Activated naive CD4-positive, alpha-beta T cell treated with anti-CD3 and anti-CD28 coated beads, Interleukin-2, amount 50 U/mL, for 16 hours (primary cell): ENCODE data around the gene PADI2.
A peak's percentile ranks its signal among the peaks of the same experiment; 100 is the strongest.
"Not testable (repeated sequence)": the region's sequence is repeated elsewhere in the genome, so short reads cannot be mapped to it uniquely, and the experiment has no call there.

ENCODE experiments used
- DNase-seq: peaks from one replicate; pipeline ENCODE4 v3.0.0-alpha.2; 2020

The PADI2 gene

DNA sequence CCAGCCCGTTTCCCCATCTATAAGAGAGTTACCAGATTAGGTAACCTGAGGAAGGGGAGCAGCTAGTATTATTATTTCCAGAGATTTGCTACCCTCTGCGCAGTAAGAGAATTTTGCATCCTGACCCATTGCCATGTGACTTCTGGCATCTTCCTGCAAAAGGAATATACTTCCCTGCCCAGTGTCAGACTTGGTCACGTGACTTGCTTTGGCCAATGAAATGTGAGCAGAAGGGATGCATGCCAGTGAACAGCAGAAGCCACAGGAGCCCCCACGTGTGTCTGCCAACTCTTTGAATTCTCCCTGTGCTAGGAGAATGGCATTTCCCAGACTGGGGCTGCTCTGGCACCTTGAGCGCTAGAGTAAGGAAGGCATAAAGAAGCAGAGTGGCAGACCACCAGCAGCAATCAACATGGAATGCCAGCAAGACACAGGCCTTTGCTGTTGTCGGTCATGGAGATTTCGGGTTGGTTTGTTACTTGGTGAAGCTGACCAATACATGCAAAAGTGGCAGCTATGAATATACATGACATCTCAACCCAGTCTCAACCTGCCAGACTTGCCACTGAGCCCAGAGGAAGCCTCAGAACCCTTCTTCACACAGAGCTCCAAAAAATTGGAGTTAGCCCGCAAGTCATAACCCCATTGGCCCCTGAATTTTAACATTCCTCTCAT lies 39.0 kb downstream of the PADI2 start:
- DNase-seq = no peak

DNA sequence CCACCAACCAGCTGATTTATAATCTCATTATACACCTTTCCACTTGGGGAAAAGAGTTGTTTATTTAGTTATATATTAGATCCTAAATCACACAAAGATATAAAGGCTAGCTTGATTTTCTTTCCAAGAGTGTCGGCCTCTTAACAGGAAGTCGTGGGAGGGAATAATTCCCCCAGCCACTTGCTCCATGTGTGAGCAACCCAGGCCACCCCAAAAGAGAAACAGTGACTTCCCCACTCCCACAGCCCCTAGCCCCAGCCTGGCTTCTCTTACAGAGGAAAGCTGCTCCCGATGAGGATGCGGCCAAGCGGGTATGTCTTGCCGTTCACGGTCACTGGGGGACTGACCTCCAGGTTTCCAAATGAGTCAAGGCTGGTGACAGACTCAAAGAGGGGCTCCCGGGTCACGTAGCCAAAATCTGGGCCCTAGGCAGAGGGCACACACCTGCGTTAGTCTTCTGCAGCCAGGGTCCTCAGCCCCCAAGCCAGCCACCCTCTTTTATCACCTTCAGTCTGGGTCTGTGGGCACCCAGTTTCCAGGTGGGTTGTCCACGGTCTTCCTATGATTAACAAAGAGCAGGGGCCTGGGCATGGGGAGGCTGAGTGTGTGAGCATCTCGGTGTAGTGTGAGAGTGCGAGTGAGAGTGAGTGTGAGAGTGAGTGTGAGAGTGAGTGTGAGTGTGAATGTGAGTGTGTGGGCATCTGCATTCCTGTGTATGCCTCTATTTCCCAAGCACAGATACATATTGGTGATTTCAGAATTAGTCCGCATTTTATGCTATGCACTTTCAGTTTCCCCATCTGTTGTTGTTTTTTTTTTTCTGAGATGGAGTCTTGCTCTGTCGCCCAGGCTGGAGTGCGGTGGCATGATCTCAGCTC lies 40.0 kb downstream of the PADI2 start:
- no peak for DNase-seq

DNA sequence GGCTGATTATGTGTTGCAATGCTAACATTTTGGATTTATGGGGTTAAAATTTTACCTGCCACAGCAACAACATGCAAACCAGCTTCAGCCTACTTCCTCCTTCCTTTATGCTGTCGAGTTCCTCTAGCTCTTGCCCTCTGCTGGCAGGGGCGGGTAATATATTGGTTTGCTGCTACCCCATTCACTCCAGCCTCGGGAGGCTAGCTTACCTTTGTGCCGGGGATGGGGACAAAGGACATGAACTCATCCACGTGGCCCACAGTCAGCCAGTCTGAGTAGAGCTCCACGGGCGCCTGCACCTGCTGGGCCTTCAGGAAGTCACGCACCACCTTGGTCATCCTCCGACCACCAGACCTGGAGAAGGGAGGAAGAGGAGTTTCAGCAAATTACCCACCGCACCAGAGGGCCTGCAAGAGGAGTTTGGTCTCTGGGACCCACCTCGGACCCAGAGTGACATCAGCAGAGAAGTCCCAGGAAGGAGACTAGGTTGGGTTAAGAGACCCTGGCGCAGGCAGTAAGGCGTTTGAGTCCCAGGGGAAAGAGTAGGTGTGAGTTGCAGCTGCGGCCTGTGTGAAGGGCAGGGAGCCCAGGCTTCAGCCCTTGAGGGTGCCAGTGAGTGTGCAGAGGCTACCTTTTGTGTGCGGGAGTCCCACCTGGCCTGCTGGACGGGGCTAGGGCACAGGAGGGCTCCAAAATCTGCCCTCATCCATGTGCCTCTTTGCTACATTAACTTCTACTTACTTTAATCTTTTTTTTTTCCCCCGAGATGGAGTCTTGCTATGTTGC lies 43.6 kb downstream of the PADI2 start:
- DNase-seq = no peak

- DNase-seq = no peak
These were observed 47.5 kb downstream of the PADI2 start for GRCh38 chr1:17071794-17072193.

DNA sequence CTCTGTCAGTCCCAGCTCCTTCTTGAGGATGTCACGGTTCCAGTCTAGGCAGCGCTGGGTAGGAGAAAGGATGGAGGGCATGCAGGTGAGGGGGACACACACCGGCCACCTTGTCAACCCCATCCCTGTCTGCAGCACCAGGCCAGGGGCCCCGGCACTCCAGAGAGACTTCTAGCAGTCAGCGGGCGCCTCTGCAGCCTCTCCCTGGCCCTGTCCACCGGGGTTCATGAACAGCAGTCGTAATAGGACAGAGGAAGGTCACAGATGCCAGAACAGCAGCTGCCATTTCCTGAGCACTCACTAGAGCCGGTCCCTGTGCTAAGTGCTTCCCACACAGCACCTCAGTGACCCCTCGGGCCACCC lies 49.1 kb downstream of the PADI2 start:
- no peak for DNase-seq

DNA sequence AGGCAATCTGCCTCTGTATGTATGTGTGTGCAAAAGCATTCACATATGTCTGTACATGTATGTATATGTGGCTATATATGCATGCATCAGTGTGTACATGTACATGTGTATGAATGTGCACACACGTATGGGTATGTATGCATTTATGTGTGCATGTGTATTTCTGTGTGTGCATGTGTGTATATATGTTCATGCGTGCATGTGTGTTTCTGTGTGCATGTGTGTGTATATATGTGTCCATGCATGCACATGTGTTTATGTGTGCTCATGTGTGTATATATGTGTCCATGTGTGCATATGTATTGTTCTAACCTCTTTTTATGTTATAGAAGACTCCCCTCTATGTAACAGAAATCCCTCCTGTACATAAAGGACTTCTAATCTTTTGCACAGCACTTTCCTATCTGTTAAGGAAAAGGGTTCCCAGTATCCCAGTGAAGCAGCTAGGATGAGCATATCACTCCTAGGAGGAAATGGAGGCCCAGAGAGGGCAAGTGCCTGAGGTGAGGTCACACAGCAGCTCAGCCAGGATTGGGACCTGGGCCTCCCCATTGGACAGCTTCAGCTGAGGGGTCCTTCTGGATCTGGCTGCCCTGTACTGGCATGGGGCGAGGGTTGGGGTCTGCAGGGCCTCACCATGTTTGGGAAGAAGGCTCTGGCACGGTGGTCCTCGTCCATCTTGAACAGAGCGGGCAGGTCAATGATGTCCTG lies 49.6 kb downstream of the PADI2 start:
- no peak for DNase-seq

GRCh38 chr1:17068789-17069188 lies 50.5 kb downstream of the PADI2 start:
- DNase-seq = no peak

DNA sequence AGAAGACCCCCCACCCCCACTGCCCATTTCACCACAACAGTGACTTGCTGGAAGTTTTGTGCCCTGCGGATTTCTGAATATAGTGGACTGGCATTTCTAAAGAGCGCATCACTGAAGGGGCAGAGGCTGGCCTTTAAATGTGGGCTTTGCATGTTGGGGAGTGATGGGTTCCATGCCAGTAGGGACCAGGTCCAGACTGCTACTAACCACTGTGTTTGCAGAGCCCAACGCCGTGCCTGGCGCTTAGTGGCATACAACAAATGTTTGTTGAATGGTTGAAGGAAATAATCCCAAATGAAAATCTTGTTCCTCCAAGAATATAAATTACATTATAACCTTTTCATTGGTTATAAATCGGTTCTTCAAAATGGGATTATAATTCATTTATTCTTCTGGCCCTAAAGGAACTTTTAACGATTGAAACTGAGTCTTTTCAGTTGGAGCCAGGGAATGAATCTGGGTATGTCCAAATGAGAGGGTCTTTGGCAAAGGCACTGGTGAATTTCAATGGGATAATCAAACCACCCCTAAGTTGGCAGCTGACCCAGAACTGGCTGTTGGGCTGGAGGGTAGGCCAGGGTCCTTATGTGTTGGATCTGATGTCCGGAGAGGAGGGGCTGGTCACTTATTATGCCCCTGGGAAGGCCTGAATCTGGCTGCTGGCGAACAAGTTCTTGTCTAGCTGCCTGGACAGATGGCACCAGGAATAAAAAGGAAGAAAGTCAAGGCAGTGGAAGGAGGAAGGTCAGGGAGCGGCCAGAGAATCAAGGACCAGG lies 51.6 kb downstream of the PADI2 start:
- DNase-seq = no peak

GRCh38 chr1:17067069-17067426 lies 52.2 kb downstream of the PADI2 start:
- no peak for DNase-seq

GRCh38 chr1:17066361-17067068 lies 52.7 kb downstream of the PADI2 start:
- DNase-seq = no peak

GRCh38 chr1:17065666-17066065 lies 53.6 kb downstream of the PADI2 start:
- DNase-seq = no peak

DNA sequence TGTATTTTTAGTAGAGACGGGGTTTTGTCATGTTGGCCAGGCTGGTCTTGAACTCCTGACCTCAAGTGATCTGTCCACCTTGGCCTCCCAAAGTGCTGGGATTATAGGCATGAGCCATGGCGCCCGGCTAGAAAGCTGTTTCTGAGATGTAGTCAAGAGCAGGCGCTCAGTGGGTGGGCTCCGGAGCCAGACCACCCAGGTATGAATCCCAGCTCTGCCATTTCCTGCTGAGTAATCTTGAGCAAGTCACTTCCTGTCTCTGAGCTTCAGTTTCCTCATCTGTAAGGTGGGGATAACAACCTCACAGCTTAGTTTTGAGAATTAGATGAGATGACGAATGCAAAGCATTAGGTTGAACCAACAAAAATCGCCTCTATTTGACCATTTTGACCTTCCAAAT lies 56.5 kb downstream of the PADI2 start:
- not testable (repeated sequence) for DNase-seq

DNA sequence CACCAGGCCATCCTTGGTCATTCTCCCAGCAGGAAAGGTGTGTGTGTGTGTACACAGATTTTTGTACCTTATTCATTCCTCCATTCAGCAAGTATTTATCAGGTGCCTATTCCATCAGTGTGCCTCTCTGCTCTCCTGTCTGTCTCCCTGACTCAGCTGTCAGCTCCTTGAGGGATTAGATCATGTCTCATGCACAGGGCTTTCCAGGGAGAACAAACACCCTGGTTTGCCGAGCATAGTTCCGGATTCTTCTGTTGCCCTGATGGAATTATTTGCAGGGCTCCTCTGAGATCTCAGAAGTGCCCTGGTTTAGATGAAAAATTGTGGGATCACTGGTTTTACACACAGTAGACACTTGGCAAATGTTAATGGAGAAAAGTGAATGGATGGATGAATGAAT lies 57.4 kb downstream of the PADI2 start:
- no peak for DNase-seq

GRCh38 chr1:17061486-17061885 lies 57.8 kb downstream of the PADI2 start:
- DNase-seq = no peak

DNA sequence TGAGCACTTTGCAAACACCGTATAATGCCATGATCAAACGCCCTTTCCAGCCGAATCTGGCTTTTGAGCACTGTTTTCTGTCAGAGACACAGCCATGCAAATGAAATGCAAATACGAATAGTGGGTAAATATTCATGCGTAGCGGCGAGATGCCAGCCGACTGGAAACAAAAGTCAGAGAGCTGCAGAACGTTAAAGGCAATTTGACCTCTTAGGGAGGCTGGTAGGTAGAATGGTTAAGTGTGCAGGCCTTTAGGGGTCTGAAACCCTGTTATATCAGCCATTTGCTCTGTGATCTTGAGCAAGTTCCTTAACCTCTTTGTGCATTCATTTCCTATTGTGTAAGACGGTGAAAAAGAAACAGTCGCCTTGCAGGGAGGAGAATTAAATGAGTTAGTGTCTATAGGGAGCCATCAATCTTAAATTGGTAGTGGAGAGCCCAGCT lies 58.9 kb downstream of the PADI2 start:
- DNase-seq = no peak

DNA sequence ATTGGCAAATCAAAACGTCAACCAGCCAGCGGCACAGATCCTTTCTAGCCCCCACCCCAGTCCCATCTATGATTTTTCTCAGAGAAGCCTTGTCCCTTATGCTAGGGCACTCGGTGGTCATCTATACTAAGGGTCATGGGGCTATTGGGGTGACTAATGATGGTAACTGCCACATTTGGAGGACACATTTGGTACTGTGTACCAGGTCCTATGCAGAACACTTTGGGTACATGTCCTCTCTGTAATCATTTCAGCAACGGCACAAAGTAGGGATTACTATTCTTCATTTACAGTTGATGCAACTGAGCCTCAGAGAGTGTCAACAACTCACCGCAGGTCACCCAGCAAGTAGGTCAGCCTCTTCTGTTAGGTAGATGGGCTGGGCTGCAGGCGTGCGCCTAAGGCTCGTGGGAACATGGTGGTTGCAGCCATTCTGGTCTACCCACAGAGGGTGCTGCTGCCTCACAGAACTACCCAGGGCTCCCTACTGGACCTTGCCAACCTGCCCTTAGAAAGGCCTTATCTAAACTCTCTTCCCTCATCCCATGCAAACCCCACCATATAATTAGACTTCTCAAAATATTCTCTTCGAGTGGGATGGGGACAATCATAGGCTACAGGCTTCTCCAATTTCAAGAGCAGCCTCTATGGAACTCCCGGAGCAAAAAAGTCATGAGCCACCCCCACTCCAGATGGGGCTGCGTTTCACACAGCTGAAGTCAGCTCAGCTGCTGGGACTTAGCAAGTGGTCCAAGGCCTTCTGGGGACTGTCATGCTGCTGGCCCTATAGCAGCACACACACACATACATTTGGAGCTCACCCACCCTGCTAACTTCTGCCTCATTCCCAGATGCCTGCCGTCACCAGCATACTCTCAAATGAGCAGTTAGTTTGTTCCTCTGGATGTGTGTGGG lies 59.6 kb downstream of the PADI2 start:
- DNase-seq = no peak

DNA sequence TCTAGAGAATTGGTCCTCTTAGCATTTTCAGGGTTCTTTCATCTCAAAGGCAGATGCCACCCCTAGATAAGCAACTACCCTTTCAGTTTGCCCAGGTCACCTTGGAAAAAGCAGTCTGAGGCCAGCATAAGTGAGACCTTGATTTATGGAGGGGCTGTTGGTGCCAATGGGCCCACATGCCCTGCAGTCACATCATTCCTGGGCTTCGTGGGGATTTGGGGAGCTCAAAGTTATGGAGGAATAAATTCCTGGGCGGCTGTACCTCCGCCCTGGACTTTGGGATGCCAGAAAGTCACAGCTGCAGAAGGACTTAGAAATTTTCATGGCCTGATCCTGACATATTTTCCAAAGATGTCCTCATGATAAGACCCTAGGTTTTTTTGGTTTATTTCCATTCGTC lies 62.7 kb downstream of the PADI2 start:
- DNase-seq = no peak

GRCh38 chr1:17055801-17056200 lies 63.5 kb downstream of the PADI2 start:
- no peak for DNase-seq

GRCh38 chr1:17053685-17054410 lies 65.4 kb downstream of the PADI2 start, which contains the start of gene SDHB:
Gene SDHB (minus strand): TSS chr1:17054032. CDS start chr1:17054019, 13 bp downstream.
- peak; percentile 96 for DNase-seq
